ENCODE data around the gene NUP98.

GRCh38 chr11:3783611-3784010, 13.7 kb downstream of the NUP98 start:
- TF ChIP-seq, protein P1, sequence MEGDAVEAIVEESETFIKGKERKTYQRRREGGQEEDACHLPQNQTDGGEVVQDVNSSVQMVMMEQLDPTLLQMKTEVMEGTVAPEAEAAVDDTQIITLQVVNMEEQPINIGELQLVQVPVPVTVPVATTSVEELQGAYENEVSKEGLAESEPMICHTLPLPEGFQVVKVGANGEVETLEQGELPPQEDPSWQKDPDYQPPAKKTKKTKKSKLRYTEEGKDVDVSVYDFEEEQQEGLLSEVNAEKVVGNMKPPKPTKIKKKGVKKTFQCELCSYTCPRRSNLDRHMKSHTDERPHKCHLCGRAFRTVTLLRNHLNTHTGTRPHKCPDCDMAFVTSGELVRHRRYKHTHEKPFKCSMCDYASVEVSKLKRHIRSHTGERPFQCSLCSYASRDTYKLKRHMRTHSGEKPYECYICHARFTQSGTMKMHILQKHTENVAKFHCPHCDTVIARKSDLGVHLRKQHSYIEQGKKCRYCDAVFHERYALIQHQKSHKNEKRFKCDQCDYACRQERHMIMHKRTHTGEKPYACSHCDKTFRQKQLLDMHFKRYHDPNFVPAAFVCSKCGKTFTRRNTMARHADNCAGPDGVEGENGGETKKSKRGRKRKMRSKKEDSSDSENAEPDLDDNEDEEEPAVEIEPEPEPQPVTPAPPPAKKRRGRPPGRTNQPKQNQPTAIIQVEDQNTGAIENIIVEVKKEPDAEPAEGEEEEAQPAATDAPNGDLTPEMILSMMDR (IDR thresholded peaks at IDR 0.05): no peak
- no peak for TF ChIP-seq POLR2A (IDR thresholded peaks at IDR 0.05)

Data from right lobe of liver (tissue), 4 donors.